Cardiac fibroblast (primary cell): ENCODE measurements around the gene ACY1.

Experiments
- DNase-seq, 2 donors: peaks; one replicate each; pipeline versions ENCODE4 v3.0.0 to v3.0.0-alpha.2; 2010; ENCODE audit warnings: low read depth in 2 of 2
- H3K4me3 ChIP-seq, 2 donors: replicated peaks in 1 of 2; 1 replicate in 1 of 2; 2 replicates in 1 of 2; pipeline ENCODE4 v1.5.1; 2011; ENCODE audit warnings: low read depth in 2 of 2, low read length in 2 of 2, mild to moderate bottlenecking in 2 of 2, moderate library complexity in 1 of 2
- TF ChIP-seq, protein P1 (sequence below): IDR thresholded peaks from one replicate; pipeline ENCODE4 v1.5.1; 2011; ENCODE audit warnings: low read depth, mild to moderate bottlenecking, low read length, inconsistent platforms

Gene ACY1

DNA sequence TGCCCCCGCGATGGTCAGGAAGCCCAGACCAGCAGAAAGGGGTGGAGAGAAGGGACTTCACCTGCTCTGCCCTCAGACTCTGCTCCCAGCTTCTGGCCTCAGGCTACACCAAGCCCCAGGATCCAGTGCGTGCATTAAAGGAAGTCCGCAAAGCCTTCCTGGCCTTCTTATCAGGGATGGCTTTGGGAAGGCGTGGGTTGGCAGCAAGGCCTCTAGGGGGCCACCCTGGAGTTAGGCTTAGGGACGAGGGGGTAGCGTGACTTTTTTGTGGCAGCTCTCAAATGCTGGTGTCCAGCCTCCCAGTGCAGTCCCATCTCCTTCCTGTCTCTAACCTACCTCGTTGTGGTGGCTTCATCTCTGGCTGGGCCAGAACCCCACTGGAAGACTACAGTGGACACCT, 31.3 kb downstream of the ACY1 start:
- TF ChIP-seq, protein P1, sequence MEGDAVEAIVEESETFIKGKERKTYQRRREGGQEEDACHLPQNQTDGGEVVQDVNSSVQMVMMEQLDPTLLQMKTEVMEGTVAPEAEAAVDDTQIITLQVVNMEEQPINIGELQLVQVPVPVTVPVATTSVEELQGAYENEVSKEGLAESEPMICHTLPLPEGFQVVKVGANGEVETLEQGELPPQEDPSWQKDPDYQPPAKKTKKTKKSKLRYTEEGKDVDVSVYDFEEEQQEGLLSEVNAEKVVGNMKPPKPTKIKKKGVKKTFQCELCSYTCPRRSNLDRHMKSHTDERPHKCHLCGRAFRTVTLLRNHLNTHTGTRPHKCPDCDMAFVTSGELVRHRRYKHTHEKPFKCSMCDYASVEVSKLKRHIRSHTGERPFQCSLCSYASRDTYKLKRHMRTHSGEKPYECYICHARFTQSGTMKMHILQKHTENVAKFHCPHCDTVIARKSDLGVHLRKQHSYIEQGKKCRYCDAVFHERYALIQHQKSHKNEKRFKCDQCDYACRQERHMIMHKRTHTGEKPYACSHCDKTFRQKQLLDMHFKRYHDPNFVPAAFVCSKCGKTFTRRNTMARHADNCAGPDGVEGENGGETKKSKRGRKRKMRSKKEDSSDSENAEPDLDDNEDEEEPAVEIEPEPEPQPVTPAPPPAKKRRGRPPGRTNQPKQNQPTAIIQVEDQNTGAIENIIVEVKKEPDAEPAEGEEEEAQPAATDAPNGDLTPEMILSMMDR = peak; percentile 32
- no peak for DNase-seq
- H3K4me3 ChIP-seq = no peak overlapping the region

DNA sequence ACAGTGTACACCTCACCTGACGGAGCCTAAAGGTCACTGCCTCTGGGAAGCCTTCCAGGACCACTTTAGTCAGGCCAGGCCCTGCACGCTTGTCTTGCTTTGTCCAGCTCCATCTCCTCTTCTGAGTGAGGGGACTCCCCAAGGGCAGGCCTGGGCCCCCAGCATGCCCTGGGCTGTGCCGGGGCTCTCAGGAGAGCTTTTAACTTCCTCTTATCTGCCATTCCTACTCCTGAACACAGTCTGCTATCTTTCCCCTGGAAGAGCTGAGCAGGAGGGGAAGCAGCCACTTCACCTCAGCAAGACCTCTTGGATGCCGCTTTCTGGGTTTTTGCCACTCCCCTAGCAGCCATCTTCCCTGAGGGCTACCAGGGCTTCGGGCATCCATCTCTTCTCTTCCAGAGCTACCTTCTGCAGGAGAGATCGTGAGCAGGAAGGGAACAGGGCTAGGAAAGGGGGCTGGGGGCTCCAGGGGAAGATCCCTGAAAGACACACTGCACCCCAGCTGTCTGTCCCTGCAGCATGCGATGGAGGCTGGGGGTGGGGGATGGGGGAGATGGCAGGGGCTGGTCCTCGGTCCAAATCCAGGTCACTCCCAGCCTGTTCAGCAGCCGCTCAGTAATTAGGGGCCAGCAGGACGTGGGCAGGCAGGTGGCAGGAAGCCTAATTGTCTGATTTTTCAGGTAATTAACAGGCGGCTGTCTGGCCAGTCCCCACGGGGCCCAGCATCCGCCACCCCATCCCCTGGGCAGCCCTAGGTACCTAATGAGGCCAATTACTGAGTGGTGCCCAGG, 32.3 kb downstream of the ACY1 start:
- TF ChIP-seq, protein P1 = no peak
- H3K4me3 ChIP-seq = no peak overlapping the region
- DNase-seq = no peak

DNA sequence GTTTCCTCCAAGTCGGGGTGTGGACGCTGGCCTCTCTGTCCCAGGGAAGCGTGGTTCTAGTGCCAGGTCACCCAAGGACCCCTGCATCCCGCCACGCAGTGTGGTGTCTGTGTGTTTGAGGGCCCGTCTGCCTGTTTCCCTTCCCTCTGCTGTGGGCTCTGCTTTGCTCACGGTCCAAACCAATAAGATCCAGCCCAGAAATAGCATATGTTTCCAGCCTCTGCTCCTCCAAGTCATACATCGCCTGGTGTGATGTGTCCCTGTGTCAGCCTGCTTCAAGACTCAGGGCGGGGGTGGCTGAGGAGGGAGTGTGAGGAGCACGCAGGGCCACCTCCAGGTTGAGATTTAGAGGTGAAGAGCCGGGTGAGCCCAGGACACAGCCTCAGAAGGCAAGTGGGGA, 34.3 kb downstream of the ACY1 start:
- TF ChIP-seq, protein P1 = no peak
- no peak overlapping the region for H3K4me3 ChIP-seq
- DNase-seq = no peak

DNA sequence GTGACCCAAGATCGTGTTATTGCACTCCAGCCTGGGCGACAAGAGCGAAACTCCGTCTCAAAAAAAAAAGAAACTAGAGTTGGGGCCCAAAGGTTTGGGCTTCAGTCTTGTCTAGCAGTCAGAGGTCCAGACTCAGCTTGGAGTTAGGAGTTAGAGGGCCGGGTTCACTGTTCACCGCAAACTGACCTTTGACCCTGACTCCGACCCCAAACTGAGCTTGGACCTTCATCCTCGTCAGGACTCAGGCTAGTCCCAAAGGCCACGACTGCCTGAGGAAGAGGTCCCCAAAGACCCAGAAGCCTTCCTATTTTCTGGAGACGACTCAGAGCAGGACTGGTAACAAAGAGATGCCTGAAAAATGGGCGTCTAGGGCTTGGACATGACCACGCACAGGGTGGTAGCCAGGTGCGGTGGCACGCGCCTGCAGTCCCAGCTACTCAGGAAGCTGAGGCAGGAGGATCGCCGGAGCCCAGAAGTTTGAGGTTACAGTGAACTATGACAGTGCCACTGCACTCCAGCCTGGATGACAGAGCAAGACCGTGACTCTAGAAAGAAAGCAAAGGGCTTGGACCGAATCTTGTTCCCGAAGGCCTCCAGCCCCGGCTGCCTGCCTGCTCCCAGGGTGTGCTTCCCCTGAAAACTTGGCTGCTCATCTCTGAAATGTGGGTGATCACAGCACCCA, 35.1 kb downstream of the ACY1 start:
- no peak for DNase-seq
- H3K4me3 ChIP-seq = no peak overlapping the region
- TF ChIP-seq, protein P1 = no peak

DNA sequence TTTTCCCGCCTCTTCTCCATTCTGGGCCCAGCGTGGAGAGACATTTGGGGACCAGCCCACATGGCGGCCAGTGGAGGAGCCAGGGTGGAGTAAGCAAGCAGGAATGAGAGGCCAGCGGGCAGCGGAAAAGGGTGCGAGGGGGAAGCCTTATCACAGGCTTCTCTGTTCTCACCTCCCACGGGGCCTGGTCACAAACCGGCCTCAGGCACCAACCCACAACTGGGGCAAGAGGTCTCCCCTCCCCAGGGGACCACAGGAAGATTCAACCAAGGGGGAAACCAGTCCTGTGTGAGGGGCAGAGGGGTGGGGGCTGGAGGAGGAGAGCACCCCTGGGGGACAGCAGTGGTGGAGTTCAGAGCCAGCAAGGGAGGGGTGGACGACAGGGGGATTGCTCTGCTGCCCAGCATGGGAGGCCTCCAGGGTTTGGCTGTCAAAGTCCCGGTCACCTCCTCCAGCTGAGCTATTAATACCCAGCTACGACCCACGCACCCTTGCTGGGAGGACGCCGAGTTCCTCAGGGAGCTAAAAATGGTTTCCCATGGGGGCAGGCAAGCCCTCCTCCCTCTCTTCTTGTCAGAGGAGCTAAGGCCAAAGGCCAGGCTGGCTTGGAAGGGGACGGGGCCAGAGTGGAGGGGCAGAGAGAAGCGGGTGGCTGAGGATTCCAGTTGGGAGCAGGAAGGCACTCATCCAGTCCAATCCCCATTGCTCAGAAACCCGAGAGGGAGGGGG, 36.2 kb downstream of the ACY1 start:
- TF ChIP-seq, protein P1 = no peak
- DNase-seq = peak in 1 of 2 donors; percentile 35
- H3K4me3 ChIP-seq = no peak overlapping the region

DNA sequence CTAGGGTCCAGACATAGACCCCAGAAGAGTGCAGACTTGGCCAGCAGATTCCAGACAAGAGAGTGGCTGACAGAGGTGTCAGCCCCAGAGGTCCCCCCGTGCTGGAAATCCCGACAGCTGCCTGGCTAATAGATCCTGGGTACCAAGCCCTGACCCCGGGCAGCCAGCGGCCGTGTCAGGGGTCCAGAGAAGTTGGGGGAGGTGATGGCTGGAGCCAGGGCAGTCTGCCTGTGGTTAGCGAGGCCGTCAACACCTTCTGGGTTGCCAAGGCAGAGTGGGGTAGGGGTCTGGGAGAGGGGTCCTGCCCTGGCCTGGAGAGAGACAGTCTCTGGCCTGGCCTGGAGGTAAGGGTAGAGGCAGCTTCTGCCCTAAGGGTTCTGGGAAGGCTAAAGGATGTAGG, 37.5 kb downstream of the ACY1 start:
- no peak for DNase-seq
- no peak overlapping the region for H3K4me3 ChIP-seq
- TF ChIP-seq, protein P1 = no peak
